ENCODE measurements around the gene ARHGEF4.
"Not testable (repeated sequence)": the region's sequence is repeated elsewhere in the genome, so short reads cannot be mapped to it uniquely, and the experiment has no call there.

Gene ARHGEF4

GRCh38 chr2:130887643-130888042, 50.9 kb downstream of the ARHGEF4 start:
- DNase-seq, result no peak

- DNase-seq, result no peak
Observed at GRCh38 chr2:130890941-130891669, 54.4 kb downstream of the ARHGEF4 start.

DNA sequence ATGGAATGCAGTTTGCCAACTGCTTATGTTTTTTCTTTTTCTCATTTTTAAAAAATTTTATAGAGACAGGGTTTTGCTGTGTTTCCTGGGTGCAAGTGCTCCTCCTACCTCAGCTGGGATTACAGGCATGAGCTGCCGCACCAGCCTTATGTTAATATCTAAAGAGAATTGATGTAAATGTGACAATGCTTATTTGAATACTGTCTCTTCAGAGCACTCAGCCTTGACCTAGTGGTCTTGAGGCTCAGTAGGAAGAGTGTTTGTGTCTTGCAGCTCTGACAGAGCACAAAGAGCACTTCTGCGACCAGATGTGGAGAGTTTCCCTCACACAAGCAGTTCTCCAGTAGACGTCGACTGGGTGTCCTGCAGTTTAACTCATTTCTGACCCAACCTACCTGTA, 55.3 kb downstream of the ARHGEF4 start:
- no peak for DNase-seq

GRCh38 chr2:130892793-130893785, 56.4 kb downstream of the ARHGEF4 start:
- no peak for DNase-seq

DNA sequence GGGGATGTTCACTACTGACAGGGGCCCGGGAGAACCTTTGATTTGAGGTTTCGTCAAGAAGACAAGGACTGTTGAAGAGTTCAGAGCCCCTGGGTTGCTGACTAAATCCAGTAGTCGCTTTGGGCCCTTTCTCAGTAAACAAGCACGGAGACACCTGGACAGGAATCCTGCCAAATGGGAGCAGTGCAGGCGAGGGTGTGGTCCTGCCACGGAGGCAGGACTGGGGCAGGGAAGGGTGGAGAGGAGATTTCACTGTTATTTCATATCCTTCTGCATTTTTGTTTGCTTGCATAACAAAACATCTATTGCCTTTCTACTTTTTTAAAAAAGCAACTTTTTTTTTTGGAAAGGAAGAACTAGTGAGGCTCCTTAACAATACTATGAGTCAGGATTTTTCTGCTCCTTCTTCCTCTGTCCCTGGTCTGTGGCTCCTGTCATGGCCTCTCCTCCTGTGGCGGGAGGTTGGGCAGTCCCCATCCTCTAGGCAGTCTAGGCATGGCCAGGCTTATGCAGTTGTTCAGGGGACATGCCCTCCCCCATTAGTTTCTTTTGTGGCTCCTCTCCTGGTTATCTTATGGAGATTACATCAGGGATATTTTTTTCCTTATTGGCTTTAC, 57.7 kb downstream of the ARHGEF4 start:
- DNase-seq, result no peak

GRCh38 chr2:130896813-130897212, 60.1 kb downstream of the ARHGEF4 start:
- DNase-seq, result no peak

- DNase-seq, result no peak
Observed at GRCh38 chr2:130898553-130898952, 61.8 kb downstream of the ARHGEF4 start.

DNA sequence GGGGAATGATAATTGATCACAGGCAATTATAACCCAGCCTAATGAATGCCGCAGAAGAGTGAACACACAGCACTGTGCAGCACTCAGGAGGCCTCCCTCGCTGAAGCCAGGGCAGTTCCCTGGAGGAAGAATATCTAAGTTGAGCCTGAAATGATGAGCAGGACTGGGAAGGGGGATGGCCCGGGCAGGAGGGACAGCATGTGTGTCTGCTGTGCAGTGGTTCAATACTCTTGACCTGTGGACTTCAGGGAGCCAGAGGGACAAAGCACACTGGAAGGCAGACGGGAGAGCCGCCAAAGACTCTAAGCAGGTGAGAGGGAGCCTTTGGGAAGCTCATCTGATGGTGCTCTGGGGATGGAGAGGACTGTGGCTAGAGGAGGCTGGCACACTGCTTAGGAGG, 62.6 kb downstream of the ARHGEF4 start:
- no peak for DNase-seq

GRCh38 chr2:130901061-130901460, 64.3 kb downstream of the ARHGEF4 start:
- DNase-seq, result no peak

DNA sequence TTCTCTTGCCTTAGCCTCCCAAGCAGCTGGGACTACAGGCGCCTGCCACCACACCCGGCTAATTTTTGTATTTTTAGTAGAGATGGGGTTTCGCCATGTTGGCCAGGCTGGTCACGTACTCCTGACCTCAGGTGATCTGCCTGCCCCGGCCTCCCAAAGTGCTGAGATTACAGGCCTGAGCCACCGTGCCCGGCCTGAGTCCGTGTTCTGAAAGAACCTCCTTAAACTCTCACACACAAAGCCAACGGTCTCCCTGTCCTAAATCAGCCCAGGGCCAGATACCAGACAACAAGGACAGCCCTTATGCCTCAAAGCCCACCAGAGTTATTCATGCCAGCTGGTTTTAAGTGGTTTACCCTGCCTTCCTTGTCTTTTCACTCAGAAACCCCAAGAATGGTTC, 64.9 kb downstream of the ARHGEF4 start:
- DNase-seq, result not testable (repeated sequence)

DNA sequence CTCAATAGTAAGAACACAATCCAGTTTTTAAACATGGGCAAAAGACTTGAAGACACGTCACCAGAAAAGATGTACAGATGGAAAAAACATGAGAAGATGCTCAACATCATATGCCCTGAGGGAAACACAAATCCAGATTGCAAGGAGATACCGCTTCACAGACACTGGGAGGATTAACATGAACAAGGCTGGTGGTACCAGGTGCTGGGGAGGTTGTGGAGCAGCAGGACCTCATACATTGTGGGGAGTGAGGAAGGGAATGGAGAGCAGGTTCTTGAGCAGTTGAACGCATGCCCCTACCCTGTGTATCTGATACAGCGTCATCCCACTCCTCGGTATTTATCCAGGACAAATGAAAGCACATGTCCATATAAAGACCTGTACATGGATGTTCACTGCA, 72.1 kb downstream of the ARHGEF4 start:
- DNase-seq, result no peak

GRCh38 chr2:130910931-130911330, 74.2 kb downstream of the ARHGEF4 start:
- DNase-seq, result no peak

DNA sequence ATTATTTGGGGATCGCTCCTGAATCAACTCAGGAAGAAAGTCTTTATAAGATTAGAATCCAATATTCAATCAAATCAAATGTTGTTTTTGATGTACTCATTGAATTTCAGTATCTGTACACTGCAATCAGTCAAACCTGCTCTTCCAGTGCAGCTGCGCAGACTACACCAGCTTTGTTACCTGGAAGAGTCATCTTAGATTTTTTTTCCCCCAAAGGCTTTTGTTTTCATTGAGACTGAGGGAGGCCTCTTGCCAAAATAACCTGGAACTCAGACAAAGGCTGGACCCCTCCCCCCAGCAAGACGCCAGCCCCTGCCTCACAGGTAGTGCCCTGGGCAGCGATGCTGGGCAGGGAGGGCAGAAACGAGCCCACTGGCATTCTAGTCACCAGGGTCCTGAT, 74.8 kb downstream of the ARHGEF4 start:
- DNase-seq, result no peak

GRCh38 chr2:130911996-130912395, 75.3 kb downstream of the ARHGEF4 start:
- no peak for DNase-seq

DNA sequence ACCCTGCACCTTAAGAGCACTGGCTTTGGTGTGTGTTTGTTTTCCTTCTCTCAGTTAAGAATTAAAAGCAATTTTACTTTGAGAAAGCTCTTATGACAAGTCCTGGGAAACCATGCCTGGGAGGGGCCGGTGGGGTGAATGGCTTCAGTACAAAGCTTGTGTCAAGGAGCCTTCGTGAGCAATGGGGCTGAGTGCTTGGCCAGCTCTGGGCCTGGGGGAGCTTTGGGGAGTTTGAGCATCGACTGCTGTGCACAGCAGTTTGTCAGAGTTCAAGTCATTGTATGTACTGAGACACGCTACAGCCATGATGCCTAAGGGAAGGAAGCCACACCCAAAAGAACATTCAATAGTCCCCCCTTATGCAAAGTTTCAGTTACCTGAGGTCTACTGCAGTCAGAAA, 75.8 kb downstream of the ARHGEF4 start:
- no peak for DNase-seq

DNA sequence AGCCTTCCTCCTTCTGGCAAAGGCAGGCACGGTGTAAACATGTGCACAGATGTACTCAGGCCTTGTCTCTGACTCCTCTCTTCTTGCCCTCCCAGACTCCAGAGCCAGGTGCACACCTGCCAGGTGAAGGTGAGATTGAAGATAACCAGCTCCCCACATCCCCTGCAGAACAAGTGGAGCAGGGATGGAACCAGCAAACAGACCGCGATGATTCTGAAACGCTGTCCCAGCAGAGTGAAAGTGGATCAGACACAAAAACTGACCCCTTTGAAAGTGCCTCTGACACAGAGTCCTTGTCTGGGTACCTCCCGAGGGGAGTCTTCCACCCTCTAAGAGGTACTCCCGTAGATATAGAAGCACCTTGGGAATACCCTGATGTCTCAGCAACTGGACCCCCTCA, 77.2 kb downstream of the ARHGEF4 start:
- DNase-seq, result no peak

DNA sequence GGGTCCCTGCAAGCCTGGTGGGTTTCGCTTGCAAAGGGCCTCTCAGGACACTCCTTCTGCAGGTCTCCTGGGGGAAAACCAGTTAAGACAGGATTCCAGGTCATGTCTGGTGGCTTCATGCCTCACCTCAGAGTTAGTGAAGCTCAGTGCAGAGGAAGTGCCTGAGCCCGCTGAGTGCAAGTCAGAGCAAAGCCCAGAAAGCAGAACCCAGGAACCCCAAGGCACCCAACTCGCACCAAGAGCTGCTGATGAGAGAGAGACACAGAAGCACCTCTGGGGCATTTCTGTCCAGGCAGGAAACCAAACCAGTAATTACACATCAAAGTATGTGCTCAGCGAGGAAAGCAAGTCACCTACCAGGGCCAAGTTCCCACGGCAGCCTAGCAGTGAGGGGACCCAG, 78.4 kb downstream of the ARHGEF4 start:
- no peak for DNase-seq

GRCh38 chr2:130915595-130916437, 79.1 kb downstream of the ARHGEF4 start:
- no peak for DNase-seq

- no peak for DNase-seq
Observed at GRCh38 chr2:130916438-130916705, 79.7 kb downstream of the ARHGEF4 start.

- DNase-seq, result no peak
Observed at GRCh38 chr2:130917006-130917688, 80.4 kb downstream of the ARHGEF4 start.

DNA sequence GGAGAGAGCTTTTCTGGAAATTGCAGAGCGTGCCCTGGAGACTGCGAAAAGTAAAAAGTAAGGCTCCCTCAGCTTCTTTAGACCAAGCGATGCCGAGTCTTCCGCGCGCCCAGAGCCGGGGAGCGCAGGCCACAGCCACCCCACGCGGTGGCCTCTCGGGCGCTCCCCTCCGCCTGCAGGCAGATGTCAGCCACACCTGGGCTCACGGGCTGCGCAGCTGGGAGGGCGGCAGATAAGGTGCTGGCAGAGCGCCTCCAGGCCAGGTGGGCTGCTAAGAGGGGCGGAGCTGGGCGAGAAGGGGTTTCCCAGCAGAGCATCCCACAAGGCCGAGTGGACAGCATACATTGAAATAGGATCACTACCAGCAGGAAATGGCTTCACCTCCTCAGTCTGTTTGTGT, 81.7 kb downstream of the ARHGEF4 start:
- no peak for DNase-seq
